ENCODE results near the gene NAIP.
"Not testable (repeated sequence)": the region's sequence is repeated elsewhere in the genome, so short reads cannot be mapped to it uniquely, and the experiment has no call there.

NAIP gene, protein sequence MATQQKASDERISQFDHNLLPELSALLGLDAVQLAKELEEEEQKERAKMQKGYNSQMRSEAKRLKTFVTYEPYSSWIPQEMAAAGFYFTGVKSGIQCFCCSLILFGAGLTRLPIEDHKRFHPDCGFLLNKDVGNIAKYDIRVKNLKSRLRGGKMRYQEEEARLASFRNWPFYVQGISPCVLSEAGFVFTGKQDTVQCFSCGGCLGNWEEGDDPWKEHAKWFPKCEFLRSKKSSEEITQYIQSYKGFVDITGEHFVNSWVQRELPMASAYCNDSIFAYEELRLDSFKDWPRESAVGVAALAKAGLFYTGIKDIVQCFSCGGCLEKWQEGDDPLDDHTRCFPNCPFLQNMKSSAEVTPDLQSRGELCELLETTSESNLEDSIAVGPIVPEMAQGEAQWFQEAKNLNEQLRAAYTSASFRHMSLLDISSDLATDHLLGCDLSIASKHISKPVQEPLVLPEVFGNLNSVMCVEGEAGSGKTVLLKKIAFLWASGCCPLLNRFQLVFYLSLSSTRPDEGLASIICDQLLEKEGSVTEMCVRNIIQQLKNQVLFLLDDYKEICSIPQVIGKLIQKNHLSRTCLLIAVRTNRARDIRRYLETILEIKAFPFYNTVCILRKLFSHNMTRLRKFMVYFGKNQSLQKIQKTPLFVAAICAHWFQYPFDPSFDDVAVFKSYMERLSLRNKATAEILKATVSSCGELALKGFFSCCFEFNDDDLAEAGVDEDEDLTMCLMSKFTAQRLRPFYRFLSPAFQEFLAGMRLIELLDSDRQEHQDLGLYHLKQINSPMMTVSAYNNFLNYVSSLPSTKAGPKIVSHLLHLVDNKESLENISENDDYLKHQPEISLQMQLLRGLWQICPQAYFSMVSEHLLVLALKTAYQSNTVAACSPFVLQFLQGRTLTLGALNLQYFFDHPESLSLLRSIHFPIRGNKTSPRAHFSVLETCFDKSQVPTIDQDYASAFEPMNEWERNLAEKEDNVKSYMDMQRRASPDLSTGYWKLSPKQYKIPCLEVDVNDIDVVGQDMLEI (N-terminal part only)
- total RNA-seq = 0.87 to 2.0 reads per million in 2 donors

DNA sequence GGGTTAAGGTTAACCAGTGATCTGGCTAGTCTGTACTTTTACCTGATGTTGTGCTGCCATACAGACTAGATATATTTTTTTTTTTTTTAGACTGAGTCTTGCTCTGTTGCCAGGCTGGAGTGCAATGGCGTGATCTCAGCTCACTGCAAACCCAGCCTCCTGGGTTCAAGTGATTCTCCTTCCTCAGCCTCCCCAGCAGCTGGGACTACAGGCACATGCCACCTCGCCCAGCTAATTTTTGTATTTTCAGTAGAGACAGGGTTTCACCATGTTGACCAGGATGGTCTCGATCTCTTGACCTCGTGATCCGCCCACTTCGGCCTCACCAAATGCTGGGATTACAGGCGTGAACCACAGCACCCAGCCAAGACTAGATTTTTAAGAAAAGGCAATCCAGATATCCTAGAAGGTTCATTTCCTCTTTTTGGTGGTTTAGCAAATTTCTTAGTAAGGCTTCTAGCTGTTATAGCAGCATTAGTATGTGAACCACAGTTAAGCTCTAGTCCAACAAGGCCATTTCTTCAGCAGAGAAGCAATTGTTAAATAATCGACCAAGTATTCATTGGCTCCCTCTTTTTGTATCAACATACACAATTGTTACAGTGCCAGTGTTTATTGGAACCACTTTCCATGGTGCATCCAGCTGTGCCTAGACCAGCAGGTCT, at the start of gene NAIP:
NAIP (minus strand) TSS at position 51 of the 665 bp plus-strand sequence. CDS start 12,424 bp downstream, outside the sequence.
- DNase-seq = not testable (repeated sequence)

DNA sequence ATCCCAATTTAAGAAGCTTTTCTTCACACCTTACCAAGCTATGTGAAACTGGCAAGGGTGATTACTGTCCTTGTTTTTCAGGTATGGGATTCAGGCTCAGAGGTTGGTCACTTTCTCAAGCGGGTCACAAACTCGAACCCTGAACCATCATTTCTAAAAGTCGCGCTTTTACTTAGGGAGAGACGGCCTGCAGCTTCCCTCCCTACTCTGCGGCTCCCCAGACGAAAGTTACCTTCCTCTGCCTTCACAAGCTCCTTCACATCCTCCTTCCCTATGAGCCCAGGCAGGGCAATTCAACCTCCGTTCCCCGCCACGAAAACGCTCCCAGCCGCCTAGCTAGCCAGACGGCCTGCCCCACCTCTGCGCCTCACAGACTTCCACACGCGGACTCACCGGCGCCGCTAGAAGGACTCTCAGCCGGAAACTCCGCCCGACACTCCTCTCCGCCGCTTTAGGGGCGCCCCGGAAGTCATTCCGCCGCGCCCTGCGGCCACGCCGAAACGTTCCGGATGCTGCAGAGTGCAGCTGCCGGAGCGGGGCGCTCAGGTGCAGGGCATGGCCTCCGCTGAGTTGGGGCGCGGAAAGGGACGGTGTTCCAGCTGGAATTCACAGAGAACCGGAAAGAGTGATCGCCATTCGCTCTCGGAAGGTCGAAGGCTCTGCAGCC, 42.3 kb upstream of the NAIP start, which contains the start of gene GTF2H2:
GTF2H2 (minus strand) TSS at position 415 of the 667 bp plus-strand sequence. CDS start 4,913 bp downstream, outside the sequence.
- DNase-seq = not testable (repeated sequence)

- not testable (repeated sequence) for DNase-seq
Observed at GRCh38 chr5:71061322-71061721, 36.2 kb upstream of the NAIP start.

GRCh38 chr5:71059426-71059825, 34.3 kb upstream of the NAIP start:
- DNase-seq = not testable (repeated sequence)

DNA sequence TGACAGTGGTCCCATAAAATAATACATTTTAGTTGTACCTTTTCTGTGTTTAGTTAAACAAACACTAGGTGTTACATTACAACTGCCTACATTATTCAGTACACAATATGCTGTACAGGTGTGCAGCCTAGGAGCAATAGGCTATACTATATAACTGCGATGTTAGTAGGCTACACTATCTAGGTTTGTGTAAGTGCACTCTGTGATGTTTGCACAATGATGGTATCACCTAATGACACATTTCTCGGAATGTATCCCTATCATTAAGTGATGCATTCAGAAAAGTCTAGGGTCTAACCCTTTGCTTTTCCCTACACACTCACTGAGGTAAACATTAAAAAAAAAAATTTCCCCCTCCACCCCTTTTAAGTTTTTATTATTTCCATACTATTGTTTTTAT, 19.7 kb upstream of the NAIP start:
- DNase-seq = not testable (repeated sequence)

DNA sequence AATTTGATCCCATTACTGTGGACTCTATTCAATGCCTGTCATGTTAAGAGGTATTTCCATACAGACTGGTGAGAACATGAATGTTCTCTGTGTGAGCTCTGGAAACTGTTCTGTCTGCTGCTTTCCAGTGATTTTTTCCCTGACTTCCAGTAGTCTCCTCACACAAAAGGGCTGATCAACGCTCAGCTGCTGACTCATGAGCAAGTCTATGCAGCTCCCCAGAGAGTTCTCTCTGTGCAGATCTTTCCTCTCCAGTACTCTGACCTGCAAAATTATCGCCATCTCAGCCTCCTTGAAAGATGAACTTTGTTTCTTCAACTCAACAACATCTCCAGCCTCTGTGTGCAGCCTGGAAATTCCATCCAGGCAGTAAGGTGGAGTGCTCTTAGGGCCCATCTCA, 19.0 kb upstream of the NAIP start:
- DNase-seq = not testable (repeated sequence)

DNA sequence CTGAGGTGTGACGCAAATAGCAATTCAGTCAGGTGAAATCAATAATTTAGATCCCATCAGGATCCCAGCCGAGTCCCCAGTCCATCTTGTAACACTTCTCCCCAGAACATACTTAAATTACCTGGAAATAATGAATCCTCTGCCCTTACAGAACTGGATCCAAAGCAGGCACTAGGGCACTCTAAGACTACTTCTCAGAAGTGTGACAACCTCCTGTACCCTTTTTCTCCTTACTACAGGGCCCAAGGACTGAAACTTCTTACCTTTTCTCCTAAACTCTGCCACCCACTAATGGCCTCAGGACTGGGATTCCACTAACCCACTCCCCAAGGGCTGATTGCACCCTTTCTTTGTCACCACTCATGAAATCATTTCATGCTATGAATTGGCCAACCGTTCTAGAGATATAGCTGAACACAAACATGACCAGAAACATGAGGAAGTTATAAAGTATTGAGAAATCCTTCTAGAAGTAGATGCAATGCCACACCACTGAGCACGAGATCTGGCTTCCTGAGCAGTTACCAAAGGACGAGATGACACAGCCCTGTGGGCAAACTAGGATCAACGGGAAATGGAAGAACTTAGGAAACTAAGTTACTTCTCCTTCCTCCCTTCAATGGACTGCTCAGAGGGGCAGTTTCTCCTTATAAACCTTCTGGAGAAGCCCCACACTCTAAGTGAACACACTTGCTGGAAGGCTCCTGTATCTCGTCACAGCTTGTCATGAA, 6.1 kb upstream of the NAIP start:
- not testable (repeated sequence) for DNase-seq

DNA sequence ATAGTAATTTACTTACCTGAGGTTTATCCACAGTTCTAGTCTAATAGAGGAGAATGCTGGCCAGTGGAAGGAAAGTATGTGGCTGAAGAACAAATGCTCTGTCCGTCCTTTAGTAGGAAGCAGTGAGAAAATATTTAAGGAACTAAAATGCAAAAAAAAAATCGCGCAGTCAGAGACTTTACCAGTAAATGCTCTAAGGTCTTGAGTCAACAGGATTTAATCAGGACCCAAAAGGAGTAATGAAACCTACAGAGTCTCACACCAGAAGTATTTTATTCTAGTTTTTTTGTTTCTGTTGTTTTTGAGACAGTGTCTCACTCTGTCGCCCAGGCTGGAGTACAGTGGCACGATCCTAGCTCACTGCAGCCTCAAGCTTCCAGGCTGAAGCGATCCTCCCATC, 4.5 kb downstream of the NAIP start:
- DNase-seq = not testable (repeated sequence)

DNA sequence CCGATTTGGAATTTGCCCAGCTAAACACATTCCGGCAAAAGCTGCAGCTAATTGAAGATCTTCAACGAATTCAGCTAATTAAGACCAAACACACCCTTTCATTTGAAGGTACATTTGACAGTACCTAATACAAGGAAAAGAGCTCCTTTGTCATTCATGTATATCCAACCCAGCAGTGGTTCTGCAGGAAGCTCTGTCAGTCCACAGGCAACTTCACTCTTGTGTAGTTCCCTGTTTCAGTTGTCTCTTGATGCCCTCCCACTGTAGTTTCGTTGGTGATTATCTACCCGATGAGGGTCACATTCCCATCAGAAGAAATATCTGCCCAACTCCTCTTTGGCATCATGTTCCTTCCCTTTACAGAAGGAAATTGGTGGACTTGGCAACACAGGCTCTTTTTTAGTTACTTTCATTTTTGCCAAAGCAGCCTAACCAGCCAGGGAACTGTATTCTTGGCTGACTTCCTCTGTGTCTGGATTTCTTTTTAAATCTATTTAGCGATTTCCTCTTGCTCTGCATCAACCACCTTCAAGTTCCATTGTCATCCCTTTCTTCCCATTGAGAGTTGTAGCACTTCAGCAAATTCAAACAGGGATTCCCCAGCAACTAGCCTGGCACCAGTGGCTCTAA, 6.6 kb downstream of the NAIP start:
- not testable (repeated sequence) for DNase-seq

GRCh38 chr5:71014176-71014575, 11.0 kb downstream of the NAIP start:
- no peak for DNase-seq

DNA sequence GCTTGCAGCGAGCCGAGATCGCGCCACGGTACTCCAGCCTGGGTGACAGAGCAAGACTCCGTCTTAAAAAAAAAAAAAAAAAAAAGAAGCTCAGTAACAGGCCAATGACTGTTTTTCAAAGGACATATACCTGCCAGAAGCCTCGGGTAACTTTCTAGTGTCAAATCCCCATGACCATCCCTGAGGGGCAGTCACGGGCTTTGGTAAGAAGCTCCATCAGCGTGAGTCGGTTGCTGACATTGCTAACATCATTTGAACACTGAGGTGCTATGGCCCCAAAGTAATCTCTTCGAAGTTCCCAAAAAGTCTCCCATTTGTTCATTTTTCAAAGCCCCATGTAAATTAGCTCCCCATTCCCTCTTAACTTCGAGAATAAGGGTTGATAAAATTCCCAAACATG, 11.6 kb downstream of the NAIP start:
- no peak for DNase-seq

- no peak for DNase-seq
Observed at GRCh38 chr5:71011194-71011792, 13.8 kb downstream of the NAIP start.

DNA sequence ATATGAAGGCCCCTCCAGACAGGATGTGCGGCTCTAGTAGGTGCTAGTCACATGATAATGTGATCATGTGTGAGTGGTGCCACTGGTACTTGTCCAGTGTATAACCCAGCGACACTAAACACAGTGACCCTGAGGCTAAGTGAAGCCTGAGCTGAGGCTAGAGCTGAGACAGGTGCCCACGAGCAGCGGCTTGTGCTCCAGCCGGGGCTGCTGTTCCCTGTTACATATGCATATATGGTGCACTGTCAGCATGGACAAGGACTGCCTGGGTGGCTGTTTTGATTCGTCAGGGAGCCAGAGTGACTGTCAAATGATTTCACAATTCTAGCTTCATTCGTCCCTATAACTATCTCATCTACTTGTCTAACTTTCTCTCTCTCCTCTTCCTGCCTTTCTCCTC, 18.2 kb downstream of the NAIP start:
- DNase-seq = not testable (repeated sequence)

DNA sequence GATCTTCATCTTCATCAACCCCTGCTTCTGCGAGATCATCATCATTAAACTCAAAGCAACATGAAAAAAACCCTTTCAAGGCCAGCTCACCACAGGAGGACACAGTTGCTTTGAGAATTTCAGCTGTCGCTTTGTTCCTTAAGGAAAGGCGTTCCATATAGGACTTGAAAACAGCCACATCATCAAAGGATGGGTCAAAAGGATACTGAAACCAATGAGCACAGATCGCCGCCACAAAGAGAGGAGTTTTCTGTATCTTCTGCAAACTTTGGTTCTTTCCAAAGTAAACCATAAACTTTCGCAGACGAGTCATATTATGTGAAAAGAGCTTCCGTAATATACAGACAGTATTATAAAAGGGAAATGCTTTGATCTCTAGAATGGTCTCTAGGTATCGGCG, 40.3 kb downstream of the NAIP start:
- not testable (repeated sequence) for DNase-seq

DNA sequence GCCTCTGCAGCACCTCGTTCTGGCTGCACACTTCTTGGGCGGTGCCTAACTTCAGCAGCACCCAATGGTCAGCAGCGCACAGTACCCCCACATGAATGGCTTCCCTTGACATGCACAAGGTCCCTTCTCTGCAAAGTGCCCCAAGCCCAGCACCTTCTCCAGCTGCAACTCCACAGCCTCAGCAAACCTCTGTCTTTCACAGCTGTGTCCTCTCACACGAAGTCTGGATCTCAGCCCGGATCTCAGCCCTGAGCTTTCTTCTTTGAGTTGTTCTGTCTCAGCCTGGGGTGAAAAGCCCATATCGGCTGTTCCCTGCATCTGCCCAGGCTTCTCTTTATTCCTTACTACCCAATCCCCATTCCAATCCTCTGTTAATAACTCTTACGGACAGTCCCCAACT, 57.9 kb downstream of the NAIP start:
- DNase-seq = not testable (repeated sequence)

DNA sequence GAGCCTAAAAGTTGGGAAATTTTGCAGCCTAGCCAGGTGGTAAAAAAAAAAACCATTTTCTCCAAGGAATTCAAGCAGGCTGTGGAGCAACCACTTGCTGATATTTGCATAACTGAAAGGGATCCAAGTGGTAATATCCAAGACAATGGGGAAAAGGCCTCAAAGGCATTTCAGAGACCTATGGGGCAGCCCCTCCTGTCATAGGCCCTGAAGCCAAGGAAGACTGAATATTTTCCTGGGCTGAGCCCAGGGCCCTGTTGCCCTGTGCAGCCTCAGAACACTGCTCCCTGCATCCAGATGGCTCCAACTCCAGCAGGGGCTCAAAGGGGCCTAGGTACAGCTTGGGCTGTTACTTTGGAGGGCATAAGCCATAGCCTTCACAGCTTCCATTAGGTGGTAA, 60.6 kb downstream of the NAIP start:
- DNase-seq = not testable (repeated sequence)

- not testable (repeated sequence) for DNase-seq
Observed at GRCh38 chr5:70953068-70953467, 72.1 kb downstream of the NAIP start.

GRCh38 chr5:70932560-70932959, 92.6 kb downstream of the NAIP start:
- not testable (repeated sequence) for DNase-seq

GRCh38 chr5:70931709-70932368, 93.3 kb downstream of the NAIP start:
- DNase-seq = not testable (repeated sequence)

- not testable (repeated sequence) for DNase-seq
Observed at GRCh38 chr5:70925211-70925562, 100.0 kb downstream of the NAIP start.

All from activated gamma-delta T cell (primary cell).